AG08395 (cell line): Measurements from ENCODE around the gene EXOC8.
A peak's percentile ranks its signal among the peaks of the same experiment; 100 is the strongest.

Experiments used
- DNase-seq: peaks from one replicate; pipeline ENCODE4 v3.0.0; 2012; ENCODE audit warnings: mixed read lengths, low spot score

EXOC8 gene

GRCh38 chr1:231337472-231338269, at the start of gene EXOC8:
TSS of gene EXOC8 (minus strand) at chr1:231337852. CDS start at chr1:231337745, 107 bp downstream.
- DNase-seq = peak; percentile 99

DNA sequence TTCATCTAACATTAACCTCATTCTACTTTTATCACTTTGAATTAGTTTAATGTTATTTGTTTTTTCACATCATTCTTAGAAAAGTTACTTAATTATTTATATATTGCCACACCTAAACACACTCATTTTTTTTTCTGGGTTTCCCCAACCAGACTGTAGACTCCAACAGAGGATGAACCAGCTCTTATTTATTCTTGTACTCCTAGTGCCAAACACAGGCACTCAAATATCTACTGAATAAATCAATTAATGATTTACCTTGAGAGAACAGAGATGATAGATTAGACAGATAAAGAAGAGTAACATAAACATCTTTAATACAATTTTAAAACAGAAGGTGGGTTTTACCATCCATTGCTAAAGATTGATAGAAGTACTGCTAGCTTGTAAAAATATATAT, 48.8 kb upstream of the EXOC8 start:
- DNase-seq = no peak

DNA sequence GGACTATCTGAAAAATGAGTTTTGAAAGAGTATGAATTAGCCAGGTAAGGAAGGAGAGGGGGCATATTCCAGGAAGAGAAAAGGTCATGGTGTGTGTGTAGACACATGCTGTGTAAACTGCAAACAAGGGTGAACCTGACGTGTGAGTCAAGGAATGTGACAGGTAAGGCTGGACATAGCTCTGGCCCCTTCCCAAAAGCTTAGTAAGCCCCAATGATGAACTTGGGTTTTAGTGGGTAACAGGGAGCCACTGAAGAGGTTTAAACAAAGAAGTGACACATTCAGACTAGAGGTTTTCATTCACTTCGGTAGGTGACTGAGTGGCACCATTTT, 47.7 kb upstream of the EXOC8 start:
- DNase-seq = no peak

DNA sequence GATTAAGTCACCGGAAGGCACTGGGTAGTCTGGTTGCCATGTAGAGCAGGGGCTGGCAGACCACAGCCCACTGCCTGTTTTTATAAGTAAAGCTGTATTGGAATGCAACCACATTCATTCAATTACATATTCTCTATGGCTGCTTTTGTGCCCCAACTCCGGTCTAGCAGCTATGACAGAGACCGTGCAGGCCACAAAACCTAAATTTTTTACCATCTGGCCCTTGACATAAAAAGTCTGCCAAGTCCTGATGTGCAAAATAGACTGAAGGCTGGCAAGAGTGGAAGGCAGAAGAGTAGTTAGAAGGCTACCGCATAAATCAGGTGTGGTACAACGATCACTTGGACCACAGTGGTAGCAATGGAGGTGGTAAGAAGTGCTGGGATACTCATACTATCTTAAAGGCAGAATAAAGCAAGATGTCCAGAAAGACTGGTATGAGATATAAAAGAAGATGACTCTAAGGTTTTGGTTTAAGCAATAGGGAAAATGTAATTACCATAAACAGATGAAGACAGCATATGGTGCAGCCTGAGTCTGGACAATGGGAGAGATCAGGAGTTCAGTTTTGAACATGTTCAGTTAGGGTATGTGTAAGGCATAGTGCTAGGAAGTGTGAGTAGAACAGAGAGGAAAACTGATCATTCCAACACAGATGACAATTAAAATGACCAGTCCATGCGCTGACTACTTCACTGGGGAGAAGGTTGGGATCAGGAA, 47.2 kb upstream of the EXOC8 start:
- no peak for DNase-seq

GRCh38 chr1:231383159-231383860, 45.7 kb upstream of the EXOC8 start:
- DNase-seq = no peak

DNA sequence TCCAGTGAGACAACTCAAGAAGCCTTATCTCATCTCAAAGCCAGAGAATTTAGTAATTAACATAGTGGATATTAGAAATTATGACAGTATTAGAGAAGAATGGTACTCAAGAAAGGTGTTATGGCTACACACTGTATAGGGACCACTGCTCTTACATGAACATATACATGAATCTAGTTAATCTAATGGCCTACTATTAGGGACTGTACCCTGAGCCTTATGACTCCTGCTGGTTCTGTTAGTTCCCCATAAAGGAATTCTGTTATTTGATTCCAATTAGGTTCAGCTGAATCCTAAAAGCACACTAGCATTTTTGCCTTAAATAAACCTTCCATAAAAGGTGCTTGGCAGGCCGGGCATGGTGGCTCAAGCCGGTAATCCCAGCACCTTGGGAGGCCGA, 44.8 kb upstream of the EXOC8 start:
- DNase-seq = no peak

DNA sequence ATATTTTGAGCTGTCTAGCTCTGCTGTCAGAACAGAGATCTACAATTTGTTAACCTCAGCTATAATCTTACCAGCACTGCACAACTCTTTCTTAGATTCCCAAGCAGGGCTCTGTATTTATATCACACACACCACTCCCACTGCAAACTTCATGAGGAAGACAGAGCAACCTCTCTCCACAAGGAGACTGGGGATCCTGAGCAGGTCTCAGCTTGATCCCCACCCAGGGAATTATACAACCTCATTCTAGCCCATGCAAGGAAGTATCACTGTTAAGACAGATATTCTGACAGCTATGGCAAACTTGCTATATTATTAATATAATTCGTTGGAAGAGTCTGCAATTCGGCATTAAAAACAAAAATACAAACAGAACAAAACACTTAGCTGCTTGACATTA, 44.1 kb upstream of the EXOC8 start:
- DNase-seq = no peak

GRCh38 chr1:231376875-231377549, 39.4 kb upstream of the EXOC8 start:
- no peak for DNase-seq

DNA sequence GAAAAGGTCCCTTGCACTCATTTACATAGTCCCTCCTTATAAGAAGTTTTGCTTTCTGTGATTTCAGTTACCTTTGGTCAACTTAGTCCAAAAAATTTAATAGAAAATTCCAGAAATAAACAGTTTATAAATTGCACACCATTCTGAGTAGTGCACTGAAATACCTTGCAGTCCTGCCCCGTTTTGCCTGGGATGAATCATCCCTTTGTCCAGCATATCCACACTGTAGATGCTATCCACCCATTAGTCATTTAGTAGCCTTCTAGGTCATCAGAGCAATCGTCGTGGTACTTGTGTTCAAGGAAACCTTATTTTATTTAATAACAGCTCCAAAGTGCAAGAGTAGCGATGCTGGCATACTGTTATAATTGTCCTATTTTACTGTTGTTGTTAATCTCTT, 38.4 kb upstream of the EXOC8 start:
- no peak for DNase-seq

DNA sequence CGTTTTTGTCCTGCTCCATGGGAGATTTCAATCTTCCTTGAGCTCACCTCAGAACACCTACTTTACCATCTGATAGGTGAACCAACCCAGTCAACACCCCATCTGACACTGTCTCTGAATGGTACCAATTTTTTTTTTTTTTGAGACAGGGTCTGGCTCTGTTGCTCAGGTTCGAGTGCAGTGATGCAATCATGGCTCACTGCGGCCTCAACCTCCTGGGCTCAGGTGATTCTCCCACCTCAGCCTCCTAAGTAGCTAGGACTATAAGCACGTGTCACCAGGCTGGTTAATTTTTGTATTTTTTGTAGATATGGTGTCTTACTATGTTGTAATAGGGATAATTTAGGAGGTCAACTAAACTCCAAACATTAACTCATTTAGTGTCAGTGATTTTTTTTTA, 36.7 kb upstream of the EXOC8 start:
- no peak for DNase-seq

GRCh38 chr1:231372501-231372900, 34.8 kb upstream of the EXOC8 start:
- DNase-seq = no peak

- no peak for DNase-seq
Observed at GRCh38 chr1:231369282-231369681, 31.6 kb upstream of the EXOC8 start.

DNA sequence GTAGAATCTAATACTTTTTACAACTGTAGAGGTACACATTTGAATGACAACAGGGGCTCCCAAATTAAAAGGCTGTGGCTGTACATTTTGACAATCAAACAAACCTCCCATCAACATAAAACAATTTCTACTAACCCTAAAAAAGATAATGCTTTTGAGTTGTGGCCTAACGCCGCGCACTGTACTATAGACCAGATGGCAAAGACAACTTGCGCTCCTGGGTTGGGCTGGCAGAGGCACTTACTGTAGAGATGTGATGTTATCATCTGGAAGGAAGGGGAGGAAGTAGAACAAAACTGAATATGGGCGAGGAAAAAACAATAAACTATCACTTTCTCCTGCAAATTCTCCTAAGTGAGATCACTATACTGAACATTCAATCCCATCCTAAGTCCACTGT, 26.5 kb upstream of the EXOC8 start:
- no peak for DNase-seq

DNA sequence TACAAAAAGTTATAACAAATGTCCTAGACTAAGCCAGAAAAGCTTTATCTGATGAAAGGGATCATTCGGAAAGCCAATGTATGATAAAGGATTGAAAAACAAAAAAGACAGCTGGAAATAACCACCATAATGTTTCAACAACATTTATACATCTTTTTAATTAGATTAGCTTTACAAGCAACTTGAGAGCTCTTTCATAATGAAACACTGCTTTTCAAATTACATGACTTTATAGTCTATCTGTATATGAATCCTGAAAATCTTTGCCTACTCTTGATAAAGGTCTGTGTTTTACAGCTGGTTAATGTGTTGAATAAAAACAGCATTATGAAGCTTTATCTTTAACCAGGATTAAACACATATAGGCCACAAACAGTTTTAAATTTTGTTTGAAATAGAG, 26.0 kb upstream of the EXOC8 start:
- DNase-seq = no peak

- DNase-seq = no peak
Observed at GRCh38 chr1:231362325-231362724, 24.7 kb upstream of the EXOC8 start.

GRCh38 chr1:231359113-231359512, 21.5 kb upstream of the EXOC8 start:
- DNase-seq = peak; percentile 88

- peak; percentile 70 for DNase-seq
Observed at GRCh38 chr1:231357831-231358354, 20.2 kb upstream of the EXOC8 start.

DNA sequence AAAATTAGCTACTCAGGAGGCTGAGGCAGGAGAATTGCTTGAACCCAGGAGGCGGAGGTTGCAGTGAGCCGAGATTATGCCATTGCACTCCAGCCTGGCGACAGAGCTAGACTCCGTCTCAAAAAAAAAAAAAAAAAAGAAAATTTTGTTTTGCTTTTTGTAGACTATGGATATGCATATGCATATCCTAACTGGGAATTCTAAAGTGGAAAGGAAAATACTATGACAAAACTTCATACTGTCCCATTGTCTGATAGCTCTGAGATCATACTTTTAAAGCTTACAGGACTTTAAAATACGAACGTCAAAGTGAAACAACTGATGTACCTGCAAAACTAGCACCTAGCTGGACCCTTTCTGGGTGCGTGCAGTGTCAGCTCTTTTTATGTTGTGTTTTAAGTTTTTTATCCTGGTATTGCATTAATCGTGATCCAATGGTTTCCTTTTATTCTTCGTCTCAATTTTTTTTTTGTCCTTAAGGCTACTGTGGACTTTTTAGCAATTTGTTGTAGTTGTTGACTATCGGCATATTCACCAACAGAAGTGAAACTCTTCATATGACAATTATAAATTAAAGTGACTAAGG, 19.6 kb upstream of the EXOC8 start:
- DNase-seq = no peak

DNA sequence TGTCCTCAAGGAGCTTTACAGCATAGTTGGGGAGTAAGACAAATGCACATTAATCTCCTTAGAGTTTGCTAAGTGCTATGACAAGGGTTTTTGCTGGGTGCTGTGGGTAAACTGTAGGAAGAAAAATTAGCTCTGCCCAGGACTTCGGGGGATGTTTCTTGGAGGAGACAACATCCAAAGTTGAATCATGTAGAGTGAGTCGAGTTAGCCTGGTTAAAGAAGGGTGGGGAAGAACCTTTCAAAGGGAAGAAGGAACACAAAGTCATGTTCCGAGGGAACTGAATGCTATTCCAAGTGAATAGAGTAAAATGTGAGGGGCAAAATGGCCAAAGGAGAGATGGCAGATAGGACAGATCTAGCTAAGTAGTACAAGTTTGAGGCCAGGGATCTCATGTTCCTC, 17.5 kb upstream of the EXOC8 start:
- DNase-seq = no peak

DNA sequence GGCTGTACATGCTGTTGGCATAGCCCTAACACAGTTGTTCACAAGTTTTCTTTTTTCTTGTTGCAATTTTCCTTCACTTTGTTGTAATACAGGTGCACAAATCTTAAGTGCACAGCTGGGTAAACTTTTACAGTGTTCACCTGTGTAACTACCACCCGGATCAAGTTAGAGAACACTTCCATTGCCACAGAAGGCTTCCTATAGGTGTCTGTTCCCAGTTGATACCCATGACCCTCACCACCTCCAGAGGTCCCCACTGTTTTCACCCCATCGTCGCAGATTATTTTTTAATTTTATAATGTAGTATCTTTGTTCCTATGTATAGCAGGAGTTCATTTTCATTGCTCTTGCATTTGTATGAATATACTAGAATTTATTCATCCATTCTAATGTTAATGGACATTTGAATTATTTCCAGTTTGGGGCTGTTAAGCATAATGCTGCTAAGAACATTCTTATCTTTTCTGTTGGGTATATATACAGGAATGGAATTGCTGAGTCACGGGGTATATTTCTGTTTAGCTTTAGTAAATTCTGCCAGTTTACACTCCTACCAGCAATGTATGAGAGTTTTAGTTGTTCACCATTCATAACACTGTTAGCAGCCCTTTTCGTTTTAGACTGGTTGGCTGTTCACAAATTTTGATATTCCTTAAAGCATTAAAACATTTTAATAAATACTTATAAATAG, 16.8 kb upstream of the EXOC8 start:
- DNase-seq = no peak

DNA sequence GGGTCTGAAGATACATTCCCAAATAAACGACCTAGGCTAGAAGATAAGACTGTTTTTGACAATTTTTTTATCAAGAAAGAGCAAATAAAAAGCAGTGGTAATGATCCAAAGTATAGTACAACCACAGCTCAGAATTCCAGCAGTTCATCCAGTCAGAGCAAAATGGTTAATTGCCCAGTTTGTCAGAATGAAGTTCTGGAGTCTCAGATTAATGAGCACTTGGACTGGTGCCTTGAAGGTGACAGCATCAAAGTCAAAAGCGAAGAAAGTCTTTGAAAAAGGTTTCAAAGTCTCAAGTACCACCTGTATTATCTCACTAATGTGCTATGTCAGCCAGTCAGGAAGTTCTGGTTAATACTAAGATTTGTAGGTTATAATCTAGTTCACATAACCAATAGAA, 15.4 kb upstream of the EXOC8 start:
- DNase-seq = no peak
